SK-N-MC (cell line): ENCODE results near the gene ARHGAP26.

Experiments used
- EZH2 ChIP-seq: fragments of 200-600 bp; sonication (generic); IDR thresholded peaks from one replicate; pipeline ENCODE4 v1.6.1; 2017; ENCODE audit warnings: antibody characterized with exemption
- POLR2AphosphoS5 ChIP-seq: IDR thresholded peaks from 2 replicates; pipeline ENCODE4 v1.6.1; 2012; ENCODE audit warnings: mild to moderate bottlenecking, low read depth, low read length, borderline replicate concordance

DNA sequence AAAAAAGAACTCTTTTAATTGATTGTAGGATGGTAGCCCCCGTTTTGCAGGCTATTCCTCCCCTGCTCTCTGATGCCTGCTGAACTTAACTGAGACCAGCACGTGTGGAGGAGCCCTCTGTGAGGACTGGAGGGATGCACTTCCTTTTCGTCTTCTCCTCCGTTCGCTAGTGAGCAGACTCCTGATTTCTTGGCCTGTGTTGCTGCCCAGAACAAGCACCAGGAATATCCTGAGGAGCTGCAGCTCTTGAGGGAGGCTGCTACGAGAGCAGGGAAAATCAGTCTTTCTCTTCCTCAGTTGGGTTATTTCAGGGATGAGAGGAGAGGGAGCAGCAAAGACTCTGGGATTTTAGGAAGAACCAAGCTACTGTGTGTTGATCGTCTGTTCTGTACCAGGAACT is 74.7 kb downstream of the ARHGAP26 start:
- TF ChIP-seq EZH2, result no peak
- no peak for TF ChIP-seq POLR2AphosphoS5
